Activated T-cell treated with anti-CD3 and anti-CD28 coated beads, Interleukin-2, amount 50 U/mL, for 72 hours (primary cell): ENCODE measurements around the gene SEC24C. TPM values are rescaled to one million over a fixed set of nuclear protein-coding genes. Genes with fewer than 3 reads are reported as not detected.

Experiments
- ATAC-seq, 2 donors: fragments of 150-1000 bp; cut with Tn5 transposase; replicated peaks in 1 of 2; 2 replicates each; pipeline ENCODE4 v1.10.0; 2021; ENCODE audit warnings: moderate library complexity in 2 of 2, mild to moderate bottlenecking in 1 of 2
- DNase-seq, 2 donors: peaks; one replicate each; pipeline ENCODE4 v3.0.0; 2021 to 2022; ENCODE audit warnings: mixed read lengths in 1 of 2
- H3K27ac Mint-ChIP-seq: one replicate; pipeline ENCODE4 v1.8.0; 2022; ENCODE audit warnings: mild to moderate bottlenecking, moderate library complexity, mixed read lengths
- H3K27me3 Mint-ChIP-seq: one replicate; pipeline ENCODE4 v1.8.0; 2022; ENCODE audit warnings: low read depth, mixed read lengths
- H3K36me3 Mint-ChIP-seq, 2 donors: one replicate each; pipeline ENCODE4 v1.8.0; 2022; ENCODE audit warnings: mixed read lengths in 2 of 2, mild to moderate bottlenecking in 1 of 2; ENCODE audit not compliant: insufficient read depth in 2 of 2
- H3K4me1 Mint-ChIP-seq: one replicate; pipeline ENCODE4 v1.8.0; 2022; ENCODE audit warnings: low read depth, mixed read lengths
- H3K4me3 Mint-ChIP-seq, 2 donors: one replicate each; pipeline ENCODE4 v1.8.0; 2022; ENCODE audit warnings: mild to moderate bottlenecking in 2 of 2, mixed read lengths in 2 of 2, moderate library complexity in 2 of 2
- H3K9me3 Mint-ChIP-seq, 2 donors: one replicate each; pipeline ENCODE4 v1.8.0; 2022; ENCODE audit warnings: mixed read lengths in 2 of 2
- total RNA-seq, 2 donors: library from RNA; stranded (reverse); gene quantifications; one replicate each; pipeline ENCODE4 v1.2.3, GENCODE V29; 2022

The SEC24C gene
- total RNA-seq, 2 donors from 2014 or later = 105 to 119 TPM

- peaks cover 38% of the 10 kb centered on the region for H3K4me1 Mint-ChIP-seq
- H3K36me3 Mint-ChIP-seq = peaks cover 16 to 24% of the 10 kb centered on the region in 2 donors
- no peak overlapping the region for H3K4me3 Mint-ChIP-seq
- DNase-seq (peak; percentile 60 to 62), ATAC-seq (peak in 1 of 2 donors; percentile 17)
- no peaks in the 10 kb centered on the region for H3K27me3 Mint-ChIP-seq
- H3K27ac Mint-ChIP-seq = peak overlapping the region; percentile 36
- H3K9me3 Mint-ChIP-seq = no peaks in the 10 kb centered on the region
These were observed 24.7 kb downstream of the SEC24C start for GRCh38 chr10:73768881-73769280.

- Mint-ChIP-seq H3K36me3 (peaks cover 17 to 25% of the 10 kb centered on the region in 2 donors), H3K27ac (no peak overlapping the region), H3K9me3 (no peaks in the 10 kb centered on the region), H3K4me1 (peaks cover 43% of the 10 kb centered on the region), H3K27me3 (no peaks in the 10 kb centered on the region), H3K4me3 (no peak overlapping the region)
- ATAC-seq = no peak
- DNase-seq = no peak
These were observed 25.2 kb downstream of the SEC24C start for GRCh38 chr10:73769396-73769795.

GRCh38 chr10:73771722-73772280 lies 27.6 kb downstream of the SEC24C start:
- Mint-ChIP-seq H3K4me3 (peak overlapping the region; percentile 86 to 95), H3K27ac (peak overlapping the region; percentile 80), H3K9me3 (no peaks in the 10 kb centered on the region), H3K4me1 (peaks cover 55% of the 10 kb centered on the region), H3K27me3 (no peaks in the 10 kb centered on the region), H3K36me3 (peaks cover 11 to 22% of the 10 kb centered on the region in 2 donors)
- ATAC-seq (peak; percentile 9 to 10), DNase-seq (peak; percentile 83 to 91)

- Mint-ChIP-seq H3K4me3 (peak overlapping the region; percentile 86 to 95), H3K9me3 (no peaks in the 10 kb centered on the region), H3K36me3 (peaks cover 13 to 22% of the 10 kb centered on the region in 2 donors), H3K4me1 (peaks cover 62% of the 10 kb centered on the region), H3K27me3 (no peaks in the 10 kb centered on the region), H3K27ac (peak overlapping the region; percentile 64)
- peak; percentile 84 to 85 for DNase-seq
- ATAC-seq = peak; percentile 79 to 80
These were observed 28.3 kb downstream of the SEC24C start for GRCh38 chr10:73772281-73773151.

GRCh38 chr10:73773152-73773879 lies 29.1 kb downstream of the SEC24C start:
- DNase-seq (no peak), ATAC-seq (peak in 1 of 2 donors; percentile 1)
- H3K4me3 Mint-ChIP-seq = peak overlapping the region; percentile 86 to 95
- H3K4me1 Mint-ChIP-seq = peaks cover 64% of the 10 kb centered on the region
- H3K27ac Mint-ChIP-seq = peak overlapping the region; percentile 64
- H3K27me3 Mint-ChIP-seq = no peaks in the 10 kb centered on the region
- H3K36me3 Mint-ChIP-seq = peaks cover 10 to 22% of the 10 kb centered on the region in 2 donors
- no peaks in the 10 kb centered on the region for H3K9me3 Mint-ChIP-seq

- Mint-ChIP-seq H3K4me3 (peak overlapping the region; percentile 86 to 95), H3K27me3 (no peaks in the 10 kb centered on the region), H3K27ac (peak overlapping the region; percentile 2), H3K36me3 (peaks cover 9 to 20% of the 10 kb centered on the region in 2 donors), H3K4me1 (peaks cover 63% of the 10 kb centered on the region), H3K9me3 (no peaks in the 10 kb centered on the region)
- no peak for ATAC-seq
- no peak for DNase-seq
These were observed 30.5 kb downstream of the SEC24C start for GRCh38 chr10:73774637-73775036.

- peaks cover 6 to 21% of the 10 kb centered on the region in 2 donors for H3K36me3 Mint-ChIP-seq
- H3K4me3 Mint-ChIP-seq = no peak overlapping the region
- ATAC-seq = no peak
- H3K9me3 Mint-ChIP-seq = no peaks in the 10 kb centered on the region
- peak overlapping the region; percentile 44 for H3K27ac Mint-ChIP-seq
- H3K4me1 Mint-ChIP-seq = peaks cover 79% of the 10 kb centered on the region
- H3K27me3 Mint-ChIP-seq = no peaks in the 10 kb centered on the region
- no peak for DNase-seq
These were observed 34.8 kb downstream of the SEC24C start for GRCh38 chr10:73779018-73779417.

GRCh38 chr10:73779539-73780197 lies 35.5 kb downstream of the SEC24C start:
- ATAC-seq = no peak
- Mint-ChIP-seq H3K4me1 (peaks cover 77% of the 10 kb centered on the region), H3K27me3 (no peaks in the 10 kb centered on the region), H3K9me3 (no peaks in the 10 kb centered on the region), H3K4me3 (peak overlapping the region; percentile 97 to 99), H3K36me3 (peaks cover 6 to 19% of the 10 kb centered on the region in 2 donors), H3K27ac (peak overlapping the region; percentile 91)
- no peak for DNase-seq

GRCh38 chr10:73780301-73780700 lies 36.1 kb downstream of the SEC24C start:
- ATAC-seq = no peak
- peaks cover 5 to 14% of the 10 kb centered on the region in 2 donors for H3K36me3 Mint-ChIP-seq

GRCh38 chr10:73780966-73781365 lies 36.8 kb downstream of the SEC24C start:
- no peaks in the 10 kb centered on the region for H3K9me3 Mint-ChIP-seq
- no peaks in the 10 kb centered on the region for H3K27me3 Mint-ChIP-seq
- peaks cover 71% of the 10 kb centered on the region for H3K4me1 Mint-ChIP-seq
- DNase-seq = no peak
- ATAC-seq = no peak
- H3K27ac Mint-ChIP-seq = peak overlapping the region; percentile 99
- H3K36me3 Mint-ChIP-seq = peaks cover 3 to 11% of the 10 kb centered on the region in 2 donors
- H3K4me3 Mint-ChIP-seq = peak overlapping the region; percentile 97 to 99

More at GRCh38 chr10:73780301-73780700, 36.1 kb downstream of the SEC24C start:
- Mint-ChIP-seq H3K4me1 (peaks cover 77% of the 10 kb centered on the region), H3K27ac (peak overlapping the region; percentile 91), H3K27me3 (no peaks in the 10 kb centered on the region), H3K4me3 (peak overlapping the region; percentile 97 to 99), H3K9me3 (no peaks in the 10 kb centered on the region)
- no peak for DNase-seq

GRCh38 chr10:73781548-73781878 lies 37.3 kb downstream of the SEC24C start:
- peaks cover 76% of the 10 kb centered on the region for H3K4me1 Mint-ChIP-seq

GRCh38 chr10:73781879-73782748 lies 37.9 kb downstream of the SEC24C start, which contains the start of gene CHCHD1:
CHCHD1 (plus strand) TSS chr10:73782048; CDS start chr10:73782076, 28 bp downstream.
- H3K4me3 Mint-ChIP-seq = peak within 1 kb of the TSS; percentile 97 to 99
- peak within 1 kb of the TSS; percentile 99 for H3K27ac Mint-ChIP-seq
- H3K27me3 Mint-ChIP-seq = no peaks in the 10 kb centered on the region
- peaks cover 77% of the 10 kb centered on the region for H3K4me1 Mint-ChIP-seq
- peaks cover 1 to 9% of the 10 kb centered on the region in 2 donors for H3K36me3 Mint-ChIP-seq
- DNase-seq (peak; percentile 95 to 96), ATAC-seq (peak; percentile 75)
- no peaks in the 10 kb centered on the region for H3K9me3 Mint-ChIP-seq

More at GRCh38 chr10:73781548-73781878, 37.3 kb downstream of the SEC24C start:
- no peak for DNase-seq
- H3K27me3 Mint-ChIP-seq = no peaks in the 10 kb centered on the region
- ATAC-seq = peak in 1 of 2 donors; percentile 21
- H3K36me3 Mint-ChIP-seq = peaks cover 3 to 11% of the 10 kb centered on the region in 2 donors
- H3K9me3 Mint-ChIP-seq = no peaks in the 10 kb centered on the region
- H3K4me3 Mint-ChIP-seq = peak overlapping the region; percentile 97 to 99
- peak overlapping the region; percentile 99 for H3K27ac Mint-ChIP-seq
